ENCODE results near the gene LRRC53.

The LRRC53 gene

DNA sequence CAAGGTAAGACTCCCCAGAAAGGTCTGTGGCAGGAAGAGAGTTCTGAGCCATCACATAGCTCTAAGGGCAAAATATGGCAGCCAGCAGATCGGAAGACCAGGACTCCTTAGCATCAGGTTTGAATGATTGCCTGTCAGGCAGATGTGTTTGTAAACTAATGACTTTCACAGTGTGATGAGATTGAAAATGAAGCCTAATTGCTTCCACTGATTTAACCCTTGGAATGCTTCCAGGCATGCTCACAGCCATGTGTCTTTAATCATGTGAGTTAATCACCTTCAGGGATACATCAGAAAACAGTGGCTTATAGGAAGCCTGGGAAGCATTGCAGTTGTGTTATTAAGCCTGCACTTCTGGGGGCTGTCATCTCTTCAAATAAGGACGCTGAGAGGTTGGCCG lies 82.8 kb downstream of the LRRC53 start:
- no peak for DNase-seq

DNA sequence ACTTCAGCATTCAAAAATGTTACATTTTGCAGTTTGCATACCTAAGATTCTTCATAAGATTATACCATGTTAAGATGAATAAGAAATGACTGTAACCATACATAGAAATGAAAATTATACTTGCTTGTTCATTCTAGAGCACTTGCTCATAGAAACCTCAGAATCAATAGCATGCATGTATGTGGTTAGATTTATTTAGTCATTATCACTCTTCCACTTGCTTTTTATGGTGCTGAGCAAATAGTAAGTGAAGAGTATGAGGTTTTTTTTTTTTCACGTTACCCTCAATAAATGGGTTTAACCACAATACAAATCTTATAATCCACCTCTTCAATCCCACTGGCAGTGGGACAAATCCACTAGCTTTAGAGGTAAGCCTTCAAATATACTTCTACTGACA lies 84.7 kb downstream of the LRRC53 start:
- peak; percentile 52 for DNase-seq

DNA sequence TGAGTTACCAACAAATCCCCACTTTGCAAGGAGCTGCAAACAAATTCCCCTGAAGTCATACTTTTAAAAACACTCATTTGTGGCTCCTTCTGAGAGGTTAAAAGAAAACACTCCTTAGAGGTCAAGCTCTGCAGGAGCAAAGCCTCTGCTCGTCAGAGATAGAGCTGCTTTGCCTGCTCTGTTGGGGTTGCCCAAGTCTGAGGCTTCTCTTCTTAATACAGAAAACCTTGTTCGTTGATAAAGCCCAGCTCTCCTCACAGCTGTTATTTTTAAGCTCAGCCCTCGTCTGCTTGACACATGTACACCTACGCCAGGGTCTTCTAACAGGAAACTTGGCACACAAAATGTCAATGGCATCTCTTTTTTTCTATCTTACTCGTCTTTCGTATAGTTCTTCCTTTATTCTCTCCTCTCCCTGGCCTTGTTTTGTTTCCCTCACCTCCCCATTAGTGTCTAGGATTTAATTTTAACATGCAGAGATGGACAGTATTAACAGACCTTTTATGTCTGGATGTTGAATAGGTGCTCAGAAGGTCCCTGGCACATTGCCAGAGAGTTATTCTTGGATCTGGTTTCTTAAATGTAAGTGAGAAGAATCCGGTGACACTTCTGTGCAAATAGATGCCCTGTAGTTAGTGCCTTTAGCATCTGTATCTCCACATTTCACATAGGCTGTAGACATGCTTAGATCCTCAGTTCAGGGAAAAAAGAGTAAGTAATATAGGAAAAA lies 86.0 kb downstream of the LRRC53 start:
- DNase-seq = peak; percentile 58

DNA sequence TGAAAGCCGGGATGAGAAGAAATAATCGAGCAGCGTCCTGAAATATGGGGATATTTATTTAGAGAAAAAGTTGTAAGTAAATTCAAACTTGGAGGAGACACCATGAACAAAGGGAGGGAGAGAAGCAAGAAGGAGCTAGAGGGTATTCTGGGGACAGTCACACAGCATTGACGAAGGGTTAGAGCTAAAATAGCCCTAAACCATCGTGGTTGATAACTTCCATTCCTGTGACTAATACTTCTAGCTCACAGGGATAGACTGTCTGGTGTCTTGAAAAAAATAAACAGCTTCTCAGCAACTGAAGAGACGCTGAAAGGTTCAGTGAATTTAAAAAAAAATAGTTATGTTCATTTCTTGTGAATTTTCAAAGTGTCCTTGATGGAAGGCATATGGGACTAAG lies 86.7 kb downstream of the LRRC53 start:
- no peak for DNase-seq

DNA sequence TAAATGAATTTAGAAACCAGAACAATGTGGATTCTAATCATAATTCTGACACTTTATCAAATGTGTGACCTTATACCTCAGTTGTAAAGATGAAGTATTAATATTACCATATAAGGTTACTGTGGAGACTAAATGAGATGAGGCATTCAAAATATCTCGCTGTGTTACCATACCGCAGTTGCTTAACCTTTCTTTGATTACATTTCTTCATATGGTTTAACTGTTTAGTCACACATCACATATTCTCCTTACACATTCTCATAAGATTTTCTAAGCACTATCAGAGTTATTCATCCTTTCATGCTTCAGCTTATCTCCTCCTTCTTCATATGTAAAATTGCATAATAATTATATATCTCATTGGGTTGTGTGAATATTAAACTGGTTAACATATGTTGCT lies 88.9 kb downstream of the LRRC53 start:
- no peak for DNase-seq

DNA sequence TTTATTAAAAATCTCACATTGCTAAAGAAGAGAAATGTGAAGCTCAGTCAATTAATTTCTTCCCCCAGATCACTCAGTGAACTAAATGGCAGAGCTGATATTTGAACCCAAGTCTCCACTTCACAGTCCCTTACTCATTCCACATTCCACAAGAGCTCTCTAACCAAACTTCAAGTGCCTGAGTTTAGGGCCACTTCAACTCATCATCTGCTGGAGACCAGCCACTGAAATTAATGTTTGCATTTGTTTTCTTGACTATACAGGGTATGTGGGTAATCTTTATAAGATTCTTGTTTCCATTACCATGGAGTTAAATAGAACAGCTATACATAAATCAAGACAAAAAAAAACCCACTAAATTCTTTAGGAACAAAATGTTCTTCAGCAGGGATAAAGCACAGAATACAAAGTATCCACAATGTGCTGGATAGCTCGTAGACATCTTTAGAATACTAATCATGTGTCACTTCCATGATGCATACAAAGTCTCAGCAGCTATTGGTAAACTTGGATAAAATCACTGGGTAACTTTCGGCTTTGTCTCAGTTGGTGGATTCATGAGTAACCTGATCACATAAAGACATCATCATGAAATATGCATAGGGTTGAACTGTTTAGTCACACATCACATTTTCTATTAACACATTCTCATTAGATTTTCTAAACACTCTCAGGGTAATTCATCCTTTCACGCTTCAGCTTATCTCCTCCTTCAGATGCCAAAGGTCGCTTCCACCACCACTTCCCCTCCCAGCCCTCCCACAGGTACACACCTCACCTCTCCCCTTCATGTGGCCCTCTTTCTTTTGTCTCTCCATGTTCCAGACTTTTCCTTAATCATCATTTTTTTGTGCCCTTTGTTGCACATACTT lies 89.8 kb downstream of the LRRC53 start:
- peak; percentile 87 for DNase-seq

DNA sequence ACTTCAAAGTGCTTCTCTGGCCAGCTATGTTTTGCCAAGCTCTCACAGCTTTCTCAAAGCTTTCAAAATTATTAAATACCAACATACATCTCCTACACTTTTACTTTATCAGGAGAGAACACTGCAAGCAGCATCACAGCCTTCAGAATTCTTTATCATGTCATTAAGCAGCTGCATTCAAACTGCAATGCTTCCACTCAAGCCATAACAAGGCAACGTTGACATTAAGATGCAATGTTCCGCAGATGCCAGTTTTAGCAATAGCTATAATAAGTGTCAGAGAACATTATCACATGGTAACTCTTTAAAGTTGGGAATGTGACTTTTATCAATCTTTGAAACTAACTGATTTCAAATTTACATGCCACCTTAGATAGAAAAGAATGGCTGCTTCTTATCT lies 91.9 kb downstream of the LRRC53 start:
- no peak for DNase-seq
